T-helper 9 cell (primary cell): ENCODE data around the gene TNS3.

ENCODE experiments used
- DNase-seq: peaks from one replicate; pipeline ENCODE4 v3.0.0-alpha.2; 2020

The TNS3 gene

GRCh38 chr7:47378728-47379395 is 203.0 kb downstream of the TNS3 start:
- no peak for DNase-seq

- no peak for DNase-seq
These were observed 204.2 kb downstream of the TNS3 start for GRCh38 chr7:47377741-47378140.

- DNase-seq = no peak
These were observed 204.8 kb downstream of the TNS3 start for GRCh38 chr7:47376991-47377616.

GRCh38 chr7:47375121-47375938 is 206.6 kb downstream of the TNS3 start:
- DNase-seq = no peak

- DNase-seq = no peak
These were observed 207.4 kb downstream of the TNS3 start for GRCh38 chr7:47374538-47374937.

GRCh38 chr7:47373871-47374451 is 207.9 kb downstream of the TNS3 start:
- no peak for DNase-seq

GRCh38 chr7:47371733-47372368 is 210.1 kb downstream of the TNS3 start:
- DNase-seq = no peak

GRCh38 chr7:47371317-47371716 is 210.6 kb downstream of the TNS3 start:
- no peak for DNase-seq

- DNase-seq = no peak
These were observed 211.4 kb downstream of the TNS3 start for GRCh38 chr7:47370461-47371042.

GRCh38 chr7:47369736-47370135 is 212.2 kb downstream of the TNS3 start:
- DNase-seq = no peak

GRCh38 chr7:47368190-47368812 is 213.6 kb downstream of the TNS3 start:
- no peak for DNase-seq

- DNase-seq = no peak
These were observed 214.5 kb downstream of the TNS3 start for GRCh38 chr7:47367369-47367768.

- no peak for DNase-seq
These were observed 215.0 kb downstream of the TNS3 start for GRCh38 chr7:47366960-47367359.

- no peak for DNase-seq
These were observed 215.7 kb downstream of the TNS3 start for GRCh38 chr7:47366211-47366610.

- DNase-seq = no peak
These were observed 218.9 kb downstream of the TNS3 start for GRCh38 chr7:47362984-47363383.

GRCh38 chr7:47361746-47362215 is 220.1 kb downstream of the TNS3 start:
- DNase-seq = no peak

- DNase-seq = no peak
These were observed 220.7 kb downstream of the TNS3 start for GRCh38 chr7:47361236-47361635.

GRCh38 chr7:47360301-47360900 is 221.5 kb downstream of the TNS3 start:
- DNase-seq = no peak

- no peak for DNase-seq
These were observed 222.8 kb downstream of the TNS3 start for GRCh38 chr7:47358944-47359588.

GRCh38 chr7:47358357-47358756 is 223.6 kb downstream of the TNS3 start:
- DNase-seq = no peak

GRCh38 chr7:47357863-47358262 is 224.0 kb downstream of the TNS3 start:
- no peak for DNase-seq
